Measurements from ENCODE around the gene OR5P2. TPM values are rescaled to one million over a fixed set of nuclear protein-coding genes. Genes with fewer than 3 reads are reported as not detected.

OR5P2 gene
- total RNA-seq, 1 experiment from 2014 or later: not detected

Other genes with a start within 250 kb of the OR5P2 start
- 20.2 and 21.9 TPM in 2 replicates for gene CYB5R2, start 123.4 kb downstream of the OR5P2 start, total RNA-seq (2014; rRNA removed; shearing (Covaris generic); ENCODE audit: low replicate concordance)
- gene OVCH2, start 90.5 kb downstream of the OR5P2 start, total RNA-seq (2014; rRNA removed; shearing (Covaris generic); ENCODE audit: low replicate concordance): not detected in 2 replicates
- not detected in 2 replicates for gene OR5P3, start 33.9 kb upstream of the OR5P2 start, total RNA-seq (2014; rRNA removed; shearing (Covaris generic); ENCODE audit: low replicate concordance)
- not detected in 2 replicates for gene OR10A6, start 134.3 kb upstream of the OR5P2 start, total RNA-seq (2014; rRNA removed; shearing (Covaris generic); ENCODE audit: low replicate concordance)
- not detected in 2 replicates for gene OR10A3, start 144.8 kb upstream of the OR5P2 start, total RNA-seq (2014; rRNA removed; shearing (Covaris generic); ENCODE audit: low replicate concordance)
- 0.36 TPM in 1 of 2 replicates, not detected in the other for gene NLRP10, start 168.5 kb upstream of the OR5P2 start, total RNA-seq (2014; rRNA removed; shearing (Covaris generic); ENCODE audit: low replicate concordance)
- gene EIF3F, start 190.4 kb upstream of the OR5P2 start, total RNA-seq (2014; rRNA removed; shearing (Covaris generic); ENCODE audit: low replicate concordance): 289 and 387 TPM in 2 replicates